Measurements from ENCODE around the gene ORC2.

ORC2 gene

GRCh38 chr2:200909958-200910357 is 53.5 kb downstream of the ORC2 start:
- peaks cover 2% of the 10 kb centered on the region for H3K36me3 ChIP-seq (ENCODE audit: control insufficient read depth, insufficient read depth, low read length)

GRCh38 chr2:200905618-200906296 is 57.7 kb downstream of the ORC2 start:
- no CpG with 5 or more reads among the region's 2 CpGs for WGBS (ENCODE audit: extremely low coverage, insufficient coverage, low lambda C conversion rate)
- Histone ChIP-seq H3K9ac (ENCODE audit: low read length) (no peak overlapping the region), H3K4ac (ENCODE audit: low read depth, low read length) (no peak overlapping the region), H2BK15ac (replicated peaks; ENCODE audit: low read depth) (no peak overlapping the region), H3K79me1 (ENCODE audit: low read length) (no peaks in the 10 kb centered on the region), H2AK5ac (ENCODE audit: low read length) (no peak overlapping the region), H3K4me1 (ENCODE audit: control insufficient read depth, low read depth, low read length) (no peaks in the 10 kb centered on the region), H3K18ac (ENCODE audit: low read length) (no peak overlapping the region), H4K5ac (ENCODE audit: low read length) (no peak overlapping the region), H2BK5ac (ENCODE audit: low read length) (no peak overlapping the region), H3K36me3 (ENCODE audit: control insufficient read depth, insufficient read depth, low read length) (peaks cover 2% of the 10 kb centered on the region), H3K23ac (ENCODE audit: low read length) (no peak overlapping the region), H3K4me2 (ENCODE audit: low read length) (no peak overlapping the region), H3K56ac (ENCODE audit: low read length) (no peak overlapping the region), H3K79me2 (ENCODE audit: control insufficient read depth, insufficient read depth, low read length) (no peaks in the 10 kb centered on the region), H3K27me3 (ENCODE audit: insufficient read depth, low read length, poor library complexity) (peaks cover 2% of the 10 kb centered on the region), H3K4me3 (ENCODE audit: low read length) (no peak overlapping the region), H2BK120ac (ENCODE audit: low read depth, low read length) (no peak overlapping the region), H3K27ac (ENCODE audit: low read depth, low read length) (no peak overlapping the region), H4K8ac (ENCODE audit: low read depth, low read length) (no peak overlapping the region)
- peak; percentile 75 for DNase-seq

More at GRCh38 chr2:200909958-200910357, 53.5 kb downstream of the ORC2 start:
- peaks cover 2% of the 10 kb centered on the region for H3K27me3 ChIP-seq (ENCODE audit: insufficient read depth, low read length, poor library complexity)
- H4K5ac ChIP-seq (ENCODE audit: low read length), result no peak overlapping the region
- H3K4ac ChIP-seq (ENCODE audit: low read depth, low read length), result no peak overlapping the region
- H3K79me1 ChIP-seq (ENCODE audit: low read length), result no peaks in the 10 kb centered on the region
- no peak overlapping the region for H3K9ac ChIP-seq (ENCODE audit: low read length)
- H2BK120ac ChIP-seq (ENCODE audit: low read depth, low read length), result no peak overlapping the region
- no peak overlapping the region for H3K27ac ChIP-seq (ENCODE audit: low read depth, low read length)
- no peak overlapping the region for H2AK5ac ChIP-seq (ENCODE audit: low read length)
- no peak overlapping the region for H3K23ac ChIP-seq (ENCODE audit: low read length)
- no peaks in the 10 kb centered on the region for H3K4me1 ChIP-seq (ENCODE audit: control insufficient read depth, low read depth, low read length)
- no peak overlapping the region for H3K18ac ChIP-seq (ENCODE audit: low read length)
- WGBS (ENCODE audit: extremely low coverage, insufficient coverage, low lambda C conversion rate), result 100% methylated on average over 2 of the region's 4 CpGs
- no peak overlapping the region for H3K4me2 ChIP-seq (ENCODE audit: low read length)
- DNase-seq, result no peak
- H4K8ac ChIP-seq (ENCODE audit: low read depth, low read length), result no peak overlapping the region
- no peaks in the 10 kb centered on the region for H3K79me2 ChIP-seq (ENCODE audit: control insufficient read depth, insufficient read depth, low read length)
- H2BK15ac ChIP-seq (replicated peaks; ENCODE audit: low read depth), result no peak overlapping the region
- H2BK5ac ChIP-seq (ENCODE audit: low read length), result no peak overlapping the region
- H3K4me3 ChIP-seq (ENCODE audit: low read length), result no peak overlapping the region
- H3K56ac ChIP-seq (ENCODE audit: low read length), result no peak overlapping the region

DNA sequence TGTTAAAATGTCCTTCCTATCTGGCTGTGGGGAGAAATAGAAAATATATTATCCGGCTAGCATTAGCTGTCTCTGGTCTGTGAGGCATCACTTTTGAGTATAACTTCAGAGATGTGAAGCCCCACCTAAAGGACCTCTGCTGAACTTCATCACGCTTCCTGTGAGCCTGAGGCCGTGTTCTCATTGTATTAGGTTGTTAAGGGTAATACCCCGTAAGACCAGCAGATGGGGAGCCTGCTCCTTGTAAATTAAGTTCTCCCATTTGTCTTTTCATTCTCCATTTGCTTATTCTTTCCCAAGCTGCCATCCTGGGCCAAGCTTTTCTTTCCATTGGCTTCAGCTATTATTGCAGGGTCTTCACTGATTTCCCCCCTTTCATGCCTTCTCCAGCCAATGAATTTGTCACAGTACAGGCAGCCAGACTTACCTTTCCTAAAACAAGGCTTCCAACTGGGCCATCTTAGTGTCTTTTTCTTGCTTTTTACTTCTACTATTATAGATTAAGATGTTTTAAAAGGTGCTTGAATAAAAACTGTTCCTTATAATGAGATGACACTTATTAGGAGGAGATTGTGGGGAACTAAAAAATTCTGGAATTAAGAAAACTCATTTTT is 61.9 kb downstream of the ORC2 start:
- no peak overlapping the region for H2BK15ac ChIP-seq (replicated peaks; ENCODE audit: low read depth)

DNA sequence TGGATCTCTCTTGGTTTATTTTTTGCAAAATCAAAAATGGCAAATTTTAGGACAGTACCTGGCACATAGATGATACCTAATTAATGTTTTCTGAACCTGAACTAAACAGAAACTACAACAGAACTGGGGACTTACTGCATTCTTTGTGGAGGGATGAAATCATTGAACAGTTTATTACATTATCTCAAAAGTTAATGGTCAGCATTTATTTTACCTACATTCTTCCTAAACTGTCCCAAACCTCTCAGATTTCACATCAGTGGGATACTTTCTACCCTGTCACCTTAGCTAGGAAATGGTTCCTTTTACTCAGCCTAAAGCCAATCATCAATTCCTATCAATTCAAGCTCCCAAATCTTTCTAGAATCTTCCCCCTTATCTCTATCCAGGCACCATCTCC is 64.0 kb downstream of the ORC2 start:
- Histone ChIP-seq H3K27ac (ENCODE audit: low read depth, low read length) (no peak overlapping the region), H3K4ac (ENCODE audit: low read depth, low read length) (no peak overlapping the region), H3K9ac (ENCODE audit: low read length) (no peak overlapping the region), H4K8ac (ENCODE audit: low read depth, low read length) (no peak overlapping the region), H3K4me2 (ENCODE audit: low read length) (no peak overlapping the region), H2BK15ac (replicated peaks; ENCODE audit: low read depth) (no peak overlapping the region), H3K36me3 (ENCODE audit: control insufficient read depth, insufficient read depth, low read length) (peaks cover 9% of the 10 kb centered on the region), H3K56ac (ENCODE audit: low read length) (no peak overlapping the region), H3K4me1 (ENCODE audit: control insufficient read depth, low read depth, low read length) (no peaks in the 10 kb centered on the region), H3K27me3 (ENCODE audit: insufficient read depth, low read length, poor library complexity) (no peaks in the 10 kb centered on the region), H3K18ac (ENCODE audit: low read length) (no peak overlapping the region), H2BK5ac (ENCODE audit: low read length) (no peak overlapping the region), H2BK120ac (ENCODE audit: low read depth, low read length) (no peak overlapping the region), H3K23ac (ENCODE audit: low read length) (no peak overlapping the region), H3K79me1 (ENCODE audit: low read length) (no peaks in the 10 kb centered on the region), H2AK5ac (ENCODE audit: low read length) (no peak overlapping the region), H3K79me2 (ENCODE audit: control insufficient read depth, insufficient read depth, low read length) (no peaks in the 10 kb centered on the region), H3K4me3 (ENCODE audit: low read length) (no peak overlapping the region), H4K5ac (ENCODE audit: low read length) (no peak overlapping the region)
- no peak for DNase-seq

More for the DNA sequence above, 61.9 kb downstream of the ORC2 start:
- H3K36me3 ChIP-seq (ENCODE audit: control insufficient read depth, insufficient read depth, low read length), result peaks cover 5% of the 10 kb centered on the region
- H2AK5ac ChIP-seq (ENCODE audit: low read length), result no peak overlapping the region
- no peak overlapping the region for H3K27ac ChIP-seq (ENCODE audit: low read depth, low read length)
- H3K18ac ChIP-seq (ENCODE audit: low read length), result no peak overlapping the region
- peak; percentile 96 for DNase-seq
- no peak overlapping the region for H3K23ac ChIP-seq (ENCODE audit: low read length)
- H4K5ac ChIP-seq (ENCODE audit: low read length), result no peak overlapping the region
- no peak overlapping the region for H3K4me3 ChIP-seq (ENCODE audit: low read length)
- no peaks in the 10 kb centered on the region for H3K27me3 ChIP-seq (ENCODE audit: insufficient read depth, low read length, poor library complexity)
- no peak overlapping the region for H3K56ac ChIP-seq (ENCODE audit: low read length)
- no peak overlapping the region for H3K4ac ChIP-seq (ENCODE audit: low read depth, low read length)
- no peak overlapping the region for H3K9ac ChIP-seq (ENCODE audit: low read length)
- no peaks in the 10 kb centered on the region for H3K4me1 ChIP-seq (ENCODE audit: control insufficient read depth, low read depth, low read length)
- H2BK5ac ChIP-seq (ENCODE audit: low read length), result no peak overlapping the region
- no CpG with 5 or more reads among the region's 4 CpGs for WGBS (ENCODE audit: extremely low coverage, insufficient coverage, low lambda C conversion rate)
- H3K79me1 ChIP-seq (ENCODE audit: low read length), result no peaks in the 10 kb centered on the region
- H2BK120ac ChIP-seq (ENCODE audit: low read depth, low read length), result no peak overlapping the region
- H3K4me2 ChIP-seq (ENCODE audit: low read length), result no peak overlapping the region
- no peaks in the 10 kb centered on the region for H3K79me2 ChIP-seq (ENCODE audit: control insufficient read depth, insufficient read depth, low read length)
- no peak overlapping the region for H4K8ac ChIP-seq (ENCODE audit: low read depth, low read length)

DNA sequence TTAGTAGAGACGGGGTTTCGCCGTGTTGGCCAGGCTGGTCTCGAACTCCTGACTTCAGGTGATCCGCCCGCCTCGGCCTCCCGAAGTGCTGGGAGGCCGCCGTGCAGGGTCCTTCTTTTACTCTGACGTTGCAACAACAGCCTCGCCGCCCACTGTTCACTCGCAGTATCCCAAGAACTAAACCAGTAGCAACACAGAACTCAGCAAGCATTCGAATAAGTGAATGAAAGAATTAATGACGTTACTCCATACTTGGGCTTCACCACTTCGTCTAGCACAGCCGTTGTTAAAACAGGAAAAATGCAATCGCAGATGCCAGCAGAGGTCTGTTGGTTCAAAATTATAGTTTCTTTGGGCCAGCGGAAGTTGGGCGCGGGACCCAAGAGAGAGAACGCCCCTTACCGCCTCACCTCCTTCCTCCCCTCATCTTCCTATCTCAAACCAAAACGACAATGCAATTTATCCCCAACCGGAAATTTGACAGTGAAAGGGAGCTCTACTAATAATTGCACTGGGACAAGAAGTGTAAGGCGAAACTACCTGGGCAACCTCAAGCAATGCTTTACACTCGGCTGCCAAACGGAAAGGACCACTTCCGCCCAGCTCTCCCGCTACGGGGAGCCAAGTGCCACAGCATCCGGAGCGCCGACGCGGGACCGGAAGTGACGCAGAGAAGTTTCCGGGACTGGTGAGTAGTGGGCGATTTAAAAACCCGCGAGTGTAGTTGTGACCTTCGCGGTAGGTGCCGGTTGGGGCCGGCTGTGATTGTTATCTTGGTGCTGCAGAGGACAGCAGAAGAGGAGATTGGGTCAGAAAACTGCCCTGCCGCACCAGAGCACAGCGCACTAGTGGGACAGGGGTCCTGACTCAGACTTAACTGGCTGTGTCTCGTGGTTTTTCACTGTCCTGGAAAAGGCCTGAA is 74.5 kb downstream of the ORC2 start, which contains the start of the genes NIF3L1 and PPIL3:
NIF3L1 (plus strand) TSS at position 668 of the 922 bp plus-strand sequence. CDS start 2,573 bp downstream, outside the sequence.
PPIL3 (minus strand) TSS at position 374 of the 922 bp plus-strand sequence. CDS start 1,462 bp downstream, outside the sequence.
- peak; percentile 100 for DNase-seq
- Histone ChIP-seq H4K5ac (ENCODE audit: low read length) (peak within 1 kb of the TSS; percentile 93), H3K36me3 (ENCODE audit: control insufficient read depth, insufficient read depth, low read length) (no peaks in the 10 kb centered on the region), H2BK15ac (replicated peaks; ENCODE audit: low read depth) (no peak within 1 kb of the TSS), H3K4ac (ENCODE audit: low read depth, low read length) (peak within 1 kb of the TSS; percentile 72), H2BK5ac (ENCODE audit: low read length) (peak within 1 kb of the TSS; percentile 87), H3K79me2 (ENCODE audit: control insufficient read depth, insufficient read depth, low read length) (peaks cover 25% of the 10 kb centered on the region), H3K23ac (ENCODE audit: low read length) (peak within 1 kb of the TSS; percentile 59), H3K56ac (ENCODE audit: low read length) (peak within 1 kb of the TSS; percentile 100), H3K18ac (ENCODE audit: low read length) (peak within 1 kb of the TSS; percentile 85), H2BK120ac (ENCODE audit: low read depth, low read length) (no peak within 1 kb of the TSS), H3K9ac (ENCODE audit: low read length) (peak within 1 kb of the TSS; percentile 100), H3K4me1 (ENCODE audit: control insufficient read depth, low read depth, low read length) (no peaks in the 10 kb centered on the region), H4K8ac (ENCODE audit: low read depth, low read length) (peak within 1 kb of the TSS; percentile 65), H3K79me1 (ENCODE audit: low read length) (peaks cover 8% of the 10 kb centered on the region), H2AK5ac (ENCODE audit: low read length) (peak within 1 kb of the TSS; percentile 54), H3K27me3 (ENCODE audit: insufficient read depth, low read length, poor library complexity) (no peaks in the 10 kb centered on the region), H3K4me3 (ENCODE audit: low read length) (peak within 1 kb of the TSS; percentile 99), H3K4me2 (ENCODE audit: low read length) (peak within 1 kb of the TSS; percentile 84), H3K27ac (ENCODE audit: low read depth, low read length) (peak within 1 kb of the TSS; percentile 98)
- no CpG with 5 or more reads among the region's 50 CpGs for WGBS (ENCODE audit: extremely low coverage, insufficient coverage, low lambda C conversion rate)

All from mesendoderm (in vitro differentiated cells).